HL-60/S4 (cell line): Measurements from ENCODE around the gene FAM193A.

Source experiments
- in situ Hi-C: fragments of 300-500 bp; cut with MboI; formaldehyde crosslinking; loops from 2 replicates; pipeline ENCODE4 v1.14.3; 2022; ENCODE audit warnings: low sequenced_read_pairs

The FAM193A gene

GRCh38 chr4:2688697-2689096 lies 152.2 kb downstream of the FAM193A start:
- in situ Hi-C loops = no loop called here

- in situ Hi-C loops = no loop called here
Observed at GRCh38 chr4:2689114-2689513, 152.7 kb downstream of the FAM193A start.

DNA sequence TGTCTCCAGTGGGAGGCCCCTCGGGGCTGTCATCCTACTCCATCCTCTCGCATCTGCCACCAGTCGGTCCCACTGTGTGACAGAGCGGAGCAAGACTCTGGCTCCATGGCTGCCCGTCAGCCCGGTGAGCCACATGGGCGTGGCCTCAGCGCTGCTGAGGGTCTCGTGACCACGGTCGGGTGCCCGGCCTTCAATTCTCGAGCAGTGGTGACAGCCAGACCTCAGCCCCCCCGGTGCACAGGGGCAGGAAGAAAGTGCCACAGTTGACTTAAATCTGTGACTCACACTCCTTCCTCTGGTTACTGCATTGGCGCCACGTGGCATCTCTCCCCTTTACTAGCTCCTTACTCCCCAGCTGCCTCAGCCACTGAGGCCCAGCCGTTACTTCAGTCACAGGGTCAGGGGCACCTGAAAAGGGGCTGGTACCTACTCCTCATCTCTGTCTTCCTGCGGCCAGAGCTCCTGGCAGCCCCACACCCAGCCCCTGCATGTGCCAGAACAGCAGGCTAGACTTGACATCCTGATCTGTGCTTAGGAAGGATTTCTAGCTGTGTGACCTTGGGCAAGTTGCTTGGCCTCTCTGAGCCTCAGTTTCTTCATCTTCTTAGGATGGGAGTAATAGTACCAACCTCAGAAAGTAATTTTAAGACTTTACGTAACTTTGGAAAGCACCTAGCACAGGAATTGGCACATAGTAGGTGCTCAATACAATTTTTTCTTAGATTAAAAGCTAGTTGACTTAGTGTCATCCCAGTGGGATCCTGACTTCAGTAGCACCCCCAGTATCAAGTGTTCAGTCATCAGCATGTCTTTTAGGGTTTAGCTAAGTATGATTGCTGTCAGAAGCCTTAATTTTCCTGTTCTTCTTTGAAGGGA lies 153.6 kb downstream of the FAM193A start:
- in situ Hi-C loops = no loop called here

GRCh38 chr4:2691313-2691712 lies 154.9 kb downstream of the FAM193A start:
- in situ Hi-C loops = no loop called here

DNA sequence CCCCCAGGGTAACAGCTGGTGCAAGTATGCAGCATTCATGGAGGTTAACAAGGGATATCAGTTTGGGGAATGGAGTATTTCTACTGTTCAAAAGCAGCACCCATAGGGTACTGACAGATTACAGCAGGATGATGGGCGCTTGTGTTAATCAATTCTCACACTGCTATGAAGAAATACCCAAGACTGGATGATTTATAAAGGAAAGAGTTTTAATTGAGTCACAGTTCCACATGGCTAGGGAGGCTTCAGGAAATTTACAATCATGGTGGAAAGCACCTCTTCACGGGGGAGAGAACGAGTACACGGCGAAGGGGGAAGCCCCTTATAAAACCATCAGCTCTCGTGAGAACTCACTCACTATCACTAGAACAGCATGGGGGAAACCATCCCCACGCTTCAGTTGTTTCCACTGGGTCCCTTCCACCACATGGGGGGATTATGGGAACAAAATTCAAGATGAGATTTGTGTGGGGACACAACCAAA lies 155.5 kb downstream of the FAM193A start:
- in situ Hi-C loops = no loop called here

DNA sequence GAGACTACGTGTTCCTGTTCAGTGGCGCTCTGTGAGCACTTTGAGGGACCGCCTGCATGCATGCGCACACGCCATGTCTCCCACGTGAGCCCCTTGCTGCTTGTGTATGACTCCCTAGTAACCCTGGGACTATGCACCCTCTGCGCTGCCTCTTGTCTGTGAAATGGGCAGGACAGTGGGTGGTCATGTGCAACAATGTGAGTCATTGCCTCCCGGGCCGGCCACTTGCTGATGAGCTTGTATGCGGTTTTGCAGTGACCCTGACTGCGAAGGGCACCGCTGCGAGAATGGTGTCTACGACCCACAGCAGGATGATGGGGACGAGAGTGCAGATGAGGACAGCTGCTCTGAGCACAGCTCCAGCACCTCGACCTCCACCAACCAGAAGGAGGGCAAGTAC lies 158.2 kb downstream of the FAM193A start:
- in situ Hi-C loops = no loop called here

DNA sequence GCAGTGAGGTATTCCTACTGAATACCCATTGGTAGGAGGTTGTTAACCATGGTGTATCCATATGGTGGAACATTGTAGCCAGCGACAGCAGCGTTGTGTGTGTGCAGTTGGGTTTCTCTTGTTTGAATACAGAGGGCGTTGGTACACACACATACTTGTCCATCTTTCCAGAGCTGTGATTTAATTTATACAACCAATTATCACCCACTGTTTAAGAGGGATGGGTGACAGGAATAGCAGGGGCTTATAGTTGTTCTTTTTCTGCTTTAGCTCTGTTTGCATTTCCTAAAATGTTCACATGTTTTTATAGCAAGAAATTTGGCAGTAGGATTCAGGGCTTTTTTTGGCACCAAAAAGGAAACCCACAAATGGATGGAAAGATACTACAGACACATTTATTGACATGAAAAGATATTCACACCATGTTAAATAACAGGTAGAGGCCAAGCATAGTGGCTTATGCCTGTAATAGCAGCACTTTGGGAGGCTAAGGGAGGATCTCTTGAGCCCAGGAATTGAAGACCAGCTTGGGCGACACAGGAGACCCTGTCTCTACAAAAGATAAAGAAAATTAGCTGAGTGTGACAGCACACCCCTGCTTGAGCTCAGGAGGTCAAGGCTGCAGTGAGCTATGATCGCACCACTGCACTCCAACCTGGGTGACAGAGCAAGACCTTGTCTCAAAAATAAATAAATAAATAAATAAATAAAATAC lies 159.1 kb downstream of the FAM193A start:
- in situ Hi-C loops = no loop called here

GRCh38 chr4:2696423-2696822 lies 160.0 kb downstream of the FAM193A start:
- in situ Hi-C loops = no loop called here

- in situ Hi-C loops = no loop called here
Observed at GRCh38 chr4:2697995-2698414, 161.6 kb downstream of the FAM193A start.

DNA sequence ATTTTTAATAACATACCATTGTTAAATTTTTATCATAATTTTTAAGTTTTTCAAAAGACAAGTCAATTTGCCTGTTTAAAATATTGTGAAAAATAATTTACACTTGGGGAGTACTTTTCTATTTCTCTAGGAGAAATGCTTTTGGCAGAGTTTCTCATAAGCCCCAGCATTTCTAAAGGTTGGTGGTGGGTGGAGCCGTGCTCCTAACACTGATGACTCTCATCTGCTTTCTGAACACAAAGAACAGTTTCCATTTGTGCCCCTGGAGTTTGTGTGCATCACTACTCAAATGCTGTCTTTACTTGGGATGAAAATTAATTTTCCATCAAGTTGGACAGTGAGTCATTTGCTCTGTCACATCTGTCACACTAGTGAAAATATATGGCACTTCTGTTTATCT lies 162.1 kb downstream of the FAM193A start:
- in situ Hi-C loops = no loop called here

DNA sequence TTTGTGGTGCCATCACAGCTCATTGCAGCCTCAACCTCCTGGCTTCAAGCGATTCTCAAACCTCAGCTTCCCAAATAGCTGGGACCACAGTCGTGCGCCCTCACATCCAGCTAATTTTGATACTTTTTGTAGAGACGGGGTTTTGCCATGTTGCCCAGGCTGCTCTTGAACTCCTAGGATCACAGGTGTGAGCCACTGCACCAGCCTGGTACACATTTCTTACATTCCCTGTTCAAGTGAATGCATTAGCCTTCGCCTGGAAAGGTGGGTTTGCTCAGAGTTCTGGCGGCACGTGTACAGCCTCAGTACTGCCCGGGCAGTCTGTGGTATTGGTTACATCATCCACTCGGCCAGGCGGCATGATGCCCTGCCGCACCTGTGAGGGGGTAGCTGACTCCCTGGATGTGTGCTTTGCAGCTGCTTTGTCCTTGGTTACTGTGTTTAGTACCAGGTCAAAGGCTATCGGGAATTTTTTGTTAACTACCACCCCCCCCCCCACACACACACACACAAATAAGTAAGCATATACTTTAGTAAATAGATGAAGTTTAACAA lies 162.6 kb downstream of the FAM193A start:
- in situ Hi-C loops = no loop called here

DNA sequence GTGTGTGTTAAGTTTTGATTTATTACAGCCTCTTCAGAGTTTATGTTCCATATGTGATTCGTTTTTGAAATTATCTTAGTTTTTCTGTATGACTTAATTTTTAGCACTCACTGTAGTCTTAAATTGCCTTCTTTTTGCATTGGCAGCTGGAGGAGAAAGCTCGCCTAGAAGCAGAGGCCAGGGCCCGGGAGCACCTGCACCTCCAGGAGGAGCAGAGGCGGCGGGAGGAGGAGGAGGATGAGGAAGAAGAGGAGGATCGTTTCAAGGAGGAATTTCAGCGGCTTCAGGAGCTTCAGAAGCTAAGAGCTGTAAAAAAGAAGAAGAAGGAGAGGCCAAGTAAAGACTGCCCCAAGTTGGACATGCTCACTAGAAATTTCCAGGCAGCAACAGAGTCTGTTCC lies 163.1 kb downstream of the FAM193A start:
- in situ Hi-C loops = no loop called here

DNA sequence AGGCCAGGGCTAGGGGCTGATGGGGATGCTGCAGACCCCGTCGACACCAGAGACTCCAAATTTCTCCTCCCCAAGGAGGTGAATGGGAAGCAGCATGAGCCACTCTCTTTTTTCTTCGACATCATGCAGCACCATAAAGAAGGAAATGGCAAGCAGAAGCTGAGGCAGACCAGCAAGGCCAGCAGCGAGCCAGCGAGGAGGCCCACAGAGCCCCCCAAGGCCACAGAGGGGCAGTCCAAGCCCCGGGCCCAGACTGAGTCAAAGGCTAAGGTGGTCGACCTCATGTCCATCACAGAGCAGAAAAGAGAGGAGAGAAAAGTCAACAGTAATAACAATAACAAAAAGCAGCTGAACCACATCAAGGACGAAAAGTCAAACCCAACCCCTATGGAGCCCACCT lies 163.6 kb downstream of the FAM193A start:
- in situ Hi-C loops = no loop called here

DNA sequence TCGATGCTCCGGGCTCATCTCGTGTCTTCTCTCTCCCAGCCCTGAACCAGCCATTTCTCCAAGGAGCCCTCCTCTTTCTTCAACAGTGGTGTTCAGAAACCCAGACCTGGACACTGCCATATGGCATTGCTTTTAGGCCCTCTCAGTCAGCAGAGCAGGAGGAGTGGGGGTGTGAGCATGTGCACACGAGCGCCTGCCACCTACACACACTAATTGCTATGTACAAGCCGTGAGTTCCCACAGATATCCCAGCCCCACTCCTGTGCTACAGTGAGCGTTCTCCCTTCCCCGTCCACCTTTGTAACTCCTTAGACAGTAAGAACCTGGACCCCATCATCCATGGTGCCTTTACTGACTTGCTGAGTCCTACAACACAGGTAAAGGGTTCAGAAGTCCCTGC lies 165.9 kb downstream of the FAM193A start:
- in situ Hi-C loops = no loop called here

- in situ Hi-C loops = no loop called here
Observed at GRCh38 chr4:2702770-2703169, 166.3 kb downstream of the FAM193A start.

GRCh38 chr4:2712261-2712842 lies 175.9 kb downstream of the FAM193A start:
- in situ Hi-C loops = no loop called here

DNA sequence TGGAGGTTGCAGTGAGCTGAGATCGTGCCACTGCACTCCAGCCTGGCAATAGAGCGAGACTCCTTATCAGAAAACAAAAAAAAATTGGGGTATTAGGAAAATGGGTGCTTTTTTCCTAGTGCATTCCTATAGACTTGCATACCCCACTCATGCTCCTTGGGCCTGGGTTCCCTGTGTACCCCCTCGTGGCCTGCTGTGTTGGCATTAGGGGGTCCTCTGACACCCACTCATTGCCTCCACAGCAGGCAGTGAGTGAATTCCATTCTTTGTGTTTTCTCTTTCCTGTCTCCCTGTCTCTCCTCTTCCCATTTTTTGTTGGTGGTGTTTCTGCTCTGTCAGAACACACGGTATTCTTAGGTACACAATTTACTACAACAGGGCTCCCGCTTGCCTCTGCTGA lies 176.9 kb downstream of the FAM193A start:
- in situ Hi-C loops = no loop called here

GRCh38 chr4:2714061-2714770 lies 177.8 kb downstream of the FAM193A start:
- in situ Hi-C loops = no loop called here

DNA sequence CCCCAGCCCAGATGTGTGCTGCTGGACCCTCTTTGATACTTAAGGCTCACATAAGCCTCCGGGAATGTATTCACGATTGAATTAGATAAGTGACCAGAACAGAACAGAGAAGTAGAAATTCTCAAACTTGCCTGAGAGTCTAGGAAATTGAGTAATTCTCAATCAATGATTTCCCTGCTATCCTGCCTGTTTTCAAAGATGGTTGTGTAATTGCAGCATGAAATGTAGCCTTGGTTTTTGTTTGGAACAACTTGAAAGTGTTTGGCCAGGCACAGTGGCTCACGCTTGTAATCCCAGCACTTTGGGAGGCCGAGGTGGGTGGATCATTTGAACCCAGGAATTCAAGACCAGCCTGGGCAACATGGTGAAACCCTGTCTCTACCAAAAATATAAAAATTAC lies 178.5 kb downstream of the FAM193A start:
- in situ Hi-C loops = no loop called here

DNA sequence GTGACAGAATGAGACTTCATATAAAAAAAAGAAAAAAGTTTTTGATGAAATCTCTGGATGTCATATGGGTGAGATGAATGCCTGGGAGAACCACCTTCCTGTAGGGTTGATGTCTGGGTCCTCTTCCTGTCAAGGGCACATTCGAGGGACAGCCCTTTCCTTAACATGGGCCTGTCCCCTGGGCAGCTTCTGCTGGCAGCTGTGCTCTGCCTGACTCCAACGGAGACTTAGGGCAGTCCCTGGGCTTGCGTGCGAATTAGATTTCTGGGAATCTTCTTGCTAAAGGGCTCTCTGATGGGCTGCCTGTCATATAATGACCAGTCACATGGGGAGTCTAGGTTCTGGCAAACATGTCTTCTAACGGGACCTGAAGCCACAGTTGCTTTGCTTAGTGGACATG lies 179.0 kb downstream of the FAM193A start:
- in situ Hi-C loops = no loop called here

- in situ Hi-C loops = no loop called here
Observed at GRCh38 chr4:2716236-2716635, 179.8 kb downstream of the FAM193A start.
